ENCODE measurements around the gene RYR3. TPM values are rescaled to one million over a fixed set of nuclear protein-coding genes. Genes with fewer than 3 reads are reported as not detected.

Gene RYR3
- total RNA-seq, 1 donor from 2014 or later: 21.2 TPM

DNA sequence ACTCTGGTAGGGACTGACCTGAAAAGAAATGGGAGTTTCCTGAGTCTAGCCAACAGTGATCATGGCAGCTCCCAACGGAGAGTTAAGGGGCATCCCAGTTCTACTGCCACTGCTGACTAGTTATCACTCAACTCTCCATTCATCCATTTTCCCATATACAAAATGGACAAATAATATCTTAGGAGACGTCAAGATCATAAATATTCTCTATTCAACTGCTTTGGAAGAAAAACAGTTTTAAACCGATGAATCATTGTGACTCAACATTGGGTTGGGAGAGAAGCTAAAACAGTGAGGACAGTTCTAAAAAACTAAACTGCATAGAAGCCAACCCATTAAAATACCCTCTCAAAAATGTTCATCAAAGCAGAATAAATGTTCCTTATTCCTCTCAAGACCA is 600.0 kb downstream of the RYR3 start:
- FAIRE-seq: no peak
- no peak for DNase-seq (ENCODE audit: low spot score in 2 of 2)

DNA sequence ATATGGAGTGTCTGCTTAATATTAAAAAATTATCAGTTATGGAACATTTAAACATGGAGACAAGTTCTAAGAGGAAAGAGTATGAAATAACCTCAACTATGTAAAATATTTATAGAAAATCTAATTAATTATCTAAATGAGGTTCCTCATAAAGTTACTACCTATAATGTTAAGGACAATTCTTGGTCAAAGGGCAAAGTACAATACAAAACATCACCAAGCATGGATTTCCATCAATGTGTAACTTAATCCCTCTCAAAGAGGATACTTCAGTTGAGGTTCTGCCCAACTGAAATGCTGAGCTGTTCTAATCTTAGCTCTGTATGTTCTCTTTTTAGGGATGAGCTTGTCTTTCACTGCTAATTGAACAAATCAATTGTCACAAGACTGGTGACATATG is 601.6 kb downstream of the RYR3 start:
- no peak for DNase-seq (ENCODE audit: low spot score in 2 of 2)
- FAIRE-seq: no peak

DNA sequence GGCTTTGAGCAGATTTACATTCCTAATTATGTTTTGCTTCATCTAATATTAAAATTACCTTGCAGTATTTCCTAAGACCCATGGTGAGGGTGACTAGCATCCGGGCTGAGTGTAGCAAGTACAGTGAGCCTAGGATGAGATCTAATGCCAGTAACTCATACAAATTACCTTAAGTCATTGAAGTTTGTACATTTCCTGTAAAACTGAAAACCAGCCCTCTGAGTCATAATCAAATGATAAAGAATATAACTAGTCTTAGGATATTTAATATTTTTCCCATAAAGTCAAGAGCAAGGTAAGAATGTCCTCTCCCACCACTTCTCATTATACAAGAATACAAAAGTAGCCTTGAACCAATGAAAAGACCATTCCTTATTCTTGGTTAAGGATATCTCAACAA is 602.7 kb downstream of the RYR3 start:
- DNase-seq (ENCODE audit: low spot score in 2 of 2) (no peak), FAIRE-seq (no peak)

Small RNAs within 50 kb of the gene (small RNA-seq; reads per million reads assigned to genes)
- gene RF00019: not detected

Other genes with a start within 250 kb of the RYR3 start
- gene FMN1, start 116.3 kb upstream of the RYR3 start, total RNA-seq: 1.2 TPM

Data from frontal cortex (tissue), 4 donors.